WTC11 (cell line): ENCODE measurements around the gene RANBP10.

Experiments
- CTCF ChIP-seq: fragments of 200-600 bp; IDR thresholded peaks from 2 replicates; pipeline ENCODE4 v1.8.0; 2022; ENCODE audit warnings: antibody characterized with exemption
- ESRRA ChIP-seq: sonication (generic); formaldehyde crosslinking; IDR thresholded peaks from 2 replicates; pipeline ENCODE4 v1.8.1; 2022; ENCODE audit warnings: mild to moderate bottlenecking, missing genetic modification reagents, borderline replicate concordance
- NFATC4 ChIP-seq: fragments of 250-450 bp; sonication (Bioruptor Pico); IDR thresholded peaks from 2 replicates; pipeline ENCODE4 v1.9.0; 2021; ENCODE audit warnings: mild to moderate bottlenecking
- USF2 ChIP-seq: sonication (generic); formaldehyde crosslinking; IDR thresholded peaks from 2 replicates; pipeline ENCODE4 v1.8.1; 2023; ENCODE audit warnings: mild to moderate bottlenecking, missing genetic modification reagents, moderate library complexity
- ZBTB43 ChIP-seq: sonication (generic); formaldehyde crosslinking; IDR thresholded peaks from 2 replicates; pipeline ENCODE4 v1.8.1; 2023; ENCODE audit warnings: mild to moderate bottlenecking, missing genetic modification reagents
- ZNF263 ChIP-seq: sonication (generic); formaldehyde crosslinking; IDR thresholded peaks from 2 replicates; pipeline ENCODE4 v1.8.1; 2022; ENCODE audit warnings: low read depth, mild to moderate bottlenecking, moderate library complexity, missing genetic modification reagents
- TF ChIP-seq, protein P1 (sequence below): sonication (generic); formaldehyde crosslinking; IDR thresholded peaks from 2 replicates; pipeline ENCODE4 v1.8.0; 2022; ENCODE audit warnings: mild to moderate bottlenecking, missing genetic modification reagents
- TF ChIP-seq, protein P2 (sequence below): sonication (generic); formaldehyde crosslinking; IDR thresholded peaks from 2 replicates; pipeline ENCODE4 v1.8.0; 2022; ENCODE audit warnings: mild to moderate bottlenecking, missing genetic modification reagents

DNA sequence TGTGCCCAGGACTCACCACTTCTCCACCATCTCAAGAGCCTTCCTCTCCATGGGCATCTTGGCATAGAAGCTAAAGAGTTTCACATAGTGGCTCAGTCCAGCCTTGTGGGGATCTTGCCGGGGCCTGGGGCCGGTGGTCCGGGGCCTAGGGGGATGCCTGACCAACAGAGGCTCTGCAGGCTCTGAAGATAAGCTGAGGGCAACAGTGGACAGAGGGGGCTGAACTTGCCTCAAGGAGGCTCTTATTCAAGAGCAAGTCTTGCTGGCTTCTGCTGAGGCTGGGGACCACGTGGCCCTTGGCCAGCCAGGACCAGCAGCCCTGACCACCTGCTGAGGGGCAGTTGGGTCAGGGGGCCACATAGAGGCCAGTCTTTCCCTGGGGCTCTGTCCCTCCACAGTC, 22.3 kb upstream of the RANBP10 start:
- TF ChIP-seq USF2 (CRISPR knock-in tag) (no peak), CTCF (no peak), ZNF263 (CRISPR knock-in tag) (no peak), ZBTB43 (CRISPR knock-in tag) (no peak), NFATC4 (CRISPR knock-in tag) (no peak), ESRRA (no peak)
- TF ChIP-seq, protein P1, sequence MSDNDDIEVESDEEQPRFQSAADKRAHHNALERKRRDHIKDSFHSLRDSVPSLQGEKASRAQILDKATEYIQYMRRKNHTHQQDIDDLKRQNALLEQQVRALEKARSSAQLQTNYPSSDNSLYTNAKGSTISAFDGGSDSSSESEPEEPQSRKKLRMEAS: no peak
- TF ChIP-seq, protein P2, sequence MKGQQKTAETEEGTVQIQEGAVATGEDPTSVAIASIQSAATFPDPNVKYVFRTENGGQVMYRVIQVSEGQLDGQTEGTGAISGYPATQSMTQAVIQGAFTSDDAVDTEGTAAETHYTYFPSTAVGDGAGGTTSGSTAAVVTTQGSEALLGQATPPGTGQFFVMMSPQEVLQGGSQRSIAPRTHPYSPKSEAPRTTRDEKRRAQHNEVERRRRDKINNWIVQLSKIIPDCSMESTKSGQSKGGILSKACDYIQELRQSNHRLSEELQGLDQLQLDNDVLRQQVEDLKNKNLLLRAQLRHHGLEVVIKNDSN (CRISPR knock-in tag): no peak
